ENCODE results near the gene NNMT. TPM values are rescaled to one million over a fixed set of nuclear protein-coding genes. Genes with fewer than 3 reads are reported as not detected.

Gene NNMT
- total RNA-seq, 4 donors from 2014 or later, result 371 to 1,487 (median 726) TPM

GRCh38 chr11:114264381-114264780, 31.8 kb upstream of the NNMT start:
- TF ChIP-seq CTCF (IDR thresholded peaks at IDR 0.05; ENCODE audit: low read depth), result no peak

GRCh38 chr11:114265122-114265878, 30.9 kb upstream of the NNMT start:
- no peak for TF ChIP-seq CTCF (IDR thresholded peaks at IDR 0.05; ENCODE audit: low read depth)

- no peak for TF ChIP-seq CTCF (IDR thresholded peaks at IDR 0.05; ENCODE audit: low read depth)
These were observed 26.7 kb upstream of the NNMT start for GRCh38 chr11:114269498-114269897.

- TF ChIP-seq CTCF (IDR thresholded peaks at IDR 0.05; ENCODE audit: low read depth), result no peak
These were observed 25.5 kb upstream of the NNMT start for GRCh38 chr11:114270531-114271270.

GRCh38 chr11:114271316-114271715, 24.9 kb upstream of the NNMT start:
- no peak for TF ChIP-seq CTCF (IDR thresholded peaks at IDR 0.05; ENCODE audit: low read depth)

- no peak for TF ChIP-seq CTCF (IDR thresholded peaks at IDR 0.05; ENCODE audit: low read depth)
These were observed 23.9 kb upstream of the NNMT start for GRCh38 chr11:114272311-114272710.

GRCh38 chr11:114273071-114273470, 23.1 kb upstream of the NNMT start:
- TF ChIP-seq CTCF (IDR thresholded peaks at IDR 0.05; ENCODE audit: low read depth), result no peak
